ENCODE results near the gene RNF44. TPM values are rescaled to one million over a fixed set of nuclear protein-coding genes. Genes with fewer than 3 reads are reported as not detected.
A peak's percentile ranks its signal among the peaks of the same experiment; 100 is the strongest.

The RNF44 gene
- 3.2 and 3.5 TPM in 2 replicates for total RNA-seq

- peak; percentile 93 for DNase-seq (ENCODE audit: low read depth, low spot score)
Measured at GRCh38 chr5:176536902-176537553, at the start of gene RNF44. Gene RNF44, minus strand, starts transcription at chr5:176537402. Its CDS starts 4,930 bp downstream, at chr5:176532472.

- no peak for DNase-seq (ENCODE audit: low read depth, low spot score)
Measured at GRCh38 chr5:176583076-176583475, 45.9 kb upstream of the RNF44 start.

- no peak for DNase-seq (ENCODE audit: low read depth, low spot score)
Measured at GRCh38 chr5:176581361-176581760, 44.2 kb upstream of the RNF44 start.

- no peak for DNase-seq (ENCODE audit: low read depth, low spot score)
Measured at GRCh38 chr5:176579323-176579722, 42.1 kb upstream of the RNF44 start.

- peak; percentile 17 for DNase-seq (ENCODE audit: low read depth, low spot score)
Measured at GRCh38 chr5:176578391-176578808, 41.2 kb upstream of the RNF44 start.

- no peak for DNase-seq (ENCODE audit: low read depth, low spot score)
Measured at GRCh38 chr5:176577312-176578176, 40.3 kb upstream of the RNF44 start.

- DNase-seq (ENCODE audit: low read depth, low spot score) = no peak
Measured at GRCh38 chr5:176575488-176576422, 38.6 kb upstream of the RNF44 start.

- DNase-seq (ENCODE audit: low read depth, low spot score) = no peak
Measured at GRCh38 chr5:176575066-176575465, 37.9 kb upstream of the RNF44 start.

- DNase-seq (ENCODE audit: low read depth, low spot score) = no peak
Measured at GRCh38 chr5:176574297-176574591, 37.0 kb upstream of the RNF44 start.

GRCh38 chr5:176573564-176574296, 36.5 kb upstream of the RNF44 start:
- no peak for DNase-seq (ENCODE audit: low read depth, low spot score)

GRCh38 chr5:176570044-176570443, 32.8 kb upstream of the RNF44 start:
- DNase-seq (ENCODE audit: low read depth, low spot score) = no peak

GRCh38 chr5:176568657-176569056, 31.5 kb upstream of the RNF44 start:
- DNase-seq (ENCODE audit: low read depth, low spot score) = no peak

GRCh38 chr5:176565760-176566288, 28.6 kb upstream of the RNF44 start:
- no peak for DNase-seq (ENCODE audit: low read depth, low spot score)

GRCh38 chr5:176564002-176564401, 26.8 kb upstream of the RNF44 start:
- DNase-seq (ENCODE audit: low read depth, low spot score) = no peak

GRCh38 chr5:176562189-176562588, 25.0 kb upstream of the RNF44 start:
- DNase-seq (ENCODE audit: low read depth, low spot score) = no peak

- no peak for DNase-seq (ENCODE audit: low read depth, low spot score)
Measured at GRCh38 chr5:176561259-176561658, 24.1 kb upstream of the RNF44 start.

GRCh38 chr5:176560364-176560763, 23.2 kb upstream of the RNF44 start:
- DNase-seq (ENCODE audit: low read depth, low spot score) = no peak

- DNase-seq (ENCODE audit: low read depth, low spot score) = no peak
Measured at GRCh38 chr5:176559683-176560082, 22.5 kb upstream of the RNF44 start.

- no peak for DNase-seq (ENCODE audit: low read depth, low spot score)
Measured at GRCh38 chr5:176557846-176558245, 20.6 kb upstream of the RNF44 start.

- no peak for DNase-seq (ENCODE audit: low read depth, low spot score)
Measured at GRCh38 chr5:176553260-176554085, 16.3 kb upstream of the RNF44 start.

Data from pulmonary artery endothelial cell (primary cell).